Skin of body (tissue), 2 donors: ENCODE data around the gene MPST. TPM values are rescaled to one million over a fixed set of nuclear protein-coding genes. Genes with fewer than 3 reads are reported as not detected.
A peak's percentile ranks its signal among the peaks of the same experiment; 100 is the strongest.

ENCODE experiments used
- DNase-seq: peaks from one replicate; lab custom pipeline; 2025; lab: John Stamatoyannopoulos, UW
- total RNA-seq: library from RNA; depleted of rRNA; stranded (reverse); fragments of >200 nt; gene quantifications from one replicate; pipeline ENCODE4 v1.2.3, GENCODE V29; 2014

MPST gene
- total RNA-seq, 1 donor from 2014 or later, result 39.3 TPM

DNA sequence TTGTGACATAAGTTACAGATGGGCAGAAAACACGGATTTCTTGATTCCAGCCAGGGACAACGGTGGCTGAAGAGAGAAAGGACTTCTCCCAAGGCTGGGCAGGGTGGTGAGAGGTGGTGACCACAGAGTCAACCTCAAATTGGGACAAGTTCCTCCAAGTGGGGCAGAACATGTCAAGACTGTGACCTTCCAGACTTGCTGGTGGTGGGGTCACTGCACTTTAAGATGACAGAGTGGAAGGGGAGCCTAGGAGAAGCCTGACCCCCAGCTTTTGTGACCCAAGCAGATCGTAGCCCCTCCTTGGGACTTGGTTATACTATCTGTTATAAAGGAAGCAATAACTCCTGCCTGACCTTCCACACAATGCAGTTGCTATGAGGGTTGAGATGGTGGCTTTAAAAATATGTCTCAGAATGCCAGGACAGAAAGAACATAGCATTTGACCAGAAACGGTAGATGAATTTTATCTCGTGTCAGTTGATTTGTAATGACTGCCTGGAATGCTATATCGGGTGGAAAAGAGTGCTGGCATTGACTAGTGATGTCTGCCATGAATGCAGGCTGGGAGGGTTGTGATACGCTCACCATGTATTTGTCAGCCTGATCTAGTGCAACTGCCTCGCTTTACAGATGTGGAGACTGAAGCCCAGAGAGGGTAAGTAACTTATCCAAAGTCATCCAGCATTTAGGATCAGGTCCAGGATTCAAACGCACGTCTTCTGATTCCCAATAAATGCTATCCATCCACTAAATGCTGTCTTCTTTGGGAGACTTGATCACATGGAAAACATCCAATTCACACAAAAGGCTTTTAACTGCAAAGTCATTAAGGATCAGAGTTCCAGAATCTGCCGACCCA, 18.6 kb upstream of the MPST start:
- DNase-seq, result no peak

DNA sequence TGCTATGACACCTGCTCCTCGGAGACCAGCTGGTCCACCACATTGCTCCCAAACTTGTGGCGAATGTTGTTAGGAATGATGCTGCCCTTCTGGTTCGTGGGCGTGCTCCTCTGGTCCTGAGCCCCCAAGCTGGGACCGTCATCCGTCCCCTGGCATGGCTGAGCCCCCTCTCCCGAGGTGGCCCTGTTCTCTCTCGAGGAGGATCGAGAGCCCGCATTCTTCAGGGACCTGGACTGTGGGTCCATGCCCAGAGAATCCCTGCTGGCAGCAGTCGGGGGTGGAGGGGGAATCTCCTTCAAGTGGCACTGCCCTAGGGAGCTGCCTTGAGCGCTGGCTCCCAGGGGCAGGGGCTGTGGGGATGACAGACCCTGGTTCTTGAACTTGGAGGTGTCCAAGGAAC, 17.7 kb upstream of the MPST start:
- no peak for DNase-seq

DNA sequence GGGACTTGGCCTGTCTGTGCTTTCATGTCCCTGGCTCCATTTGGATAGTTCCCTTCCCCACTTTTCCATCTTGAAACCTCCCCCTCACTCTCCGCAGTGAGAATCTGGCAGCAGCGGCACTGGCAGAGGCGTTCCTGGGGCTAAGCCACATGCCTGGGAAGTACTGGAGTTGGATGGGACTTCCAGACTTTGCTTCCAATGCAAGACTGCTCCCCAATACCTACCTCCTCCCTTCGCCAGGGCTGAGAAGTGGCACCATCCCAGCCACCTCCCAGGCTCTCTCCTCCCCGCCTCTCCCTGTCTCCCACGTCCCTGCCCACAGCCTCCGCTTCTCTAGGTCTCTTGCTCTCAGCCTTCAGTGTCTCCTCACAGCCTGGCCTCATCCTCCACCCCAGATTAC, 16.9 kb upstream of the MPST start:
- no peak for DNase-seq

DNA sequence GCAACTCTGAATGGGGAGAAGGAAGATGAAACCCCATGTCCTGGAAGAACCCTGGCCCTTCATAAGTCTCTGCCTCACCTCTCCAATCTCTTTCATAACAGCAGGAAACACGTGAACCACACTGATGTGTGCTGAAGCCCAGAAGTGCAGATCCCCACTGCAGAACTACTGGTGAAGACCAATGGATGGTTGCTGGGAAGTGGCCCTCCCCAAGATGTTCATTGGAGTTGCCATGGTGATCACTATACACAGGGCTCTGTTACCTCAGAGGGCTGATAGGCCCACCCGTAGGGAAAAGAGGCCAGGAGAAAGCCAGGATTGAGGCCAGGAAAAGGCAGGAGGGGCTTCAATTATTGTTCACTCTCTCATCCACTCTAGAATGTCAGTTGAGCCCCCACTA, 11.9 kb upstream of the MPST start:
- DNase-seq, result no peak

DNA sequence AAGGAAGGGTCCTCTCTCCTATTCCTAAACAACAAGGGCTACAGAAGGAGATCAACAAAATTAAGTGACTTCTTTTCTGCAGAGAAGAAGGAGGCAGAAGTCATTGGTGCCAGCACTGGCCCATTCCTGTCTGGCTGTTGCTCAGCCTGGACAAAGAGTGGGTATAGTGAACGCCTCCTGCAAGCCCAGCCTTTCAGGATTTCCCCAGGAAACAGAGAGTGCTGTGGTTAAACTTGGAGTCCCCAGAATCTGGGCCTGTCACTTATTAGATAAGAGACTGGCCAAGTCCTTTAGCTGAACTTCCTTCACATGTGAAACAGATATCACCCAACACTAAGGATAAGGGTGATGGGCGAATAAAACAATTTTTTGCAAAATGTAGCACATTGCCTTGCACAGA, 11.2 kb upstream of the MPST start:
- DNase-seq, result no peak

DNA sequence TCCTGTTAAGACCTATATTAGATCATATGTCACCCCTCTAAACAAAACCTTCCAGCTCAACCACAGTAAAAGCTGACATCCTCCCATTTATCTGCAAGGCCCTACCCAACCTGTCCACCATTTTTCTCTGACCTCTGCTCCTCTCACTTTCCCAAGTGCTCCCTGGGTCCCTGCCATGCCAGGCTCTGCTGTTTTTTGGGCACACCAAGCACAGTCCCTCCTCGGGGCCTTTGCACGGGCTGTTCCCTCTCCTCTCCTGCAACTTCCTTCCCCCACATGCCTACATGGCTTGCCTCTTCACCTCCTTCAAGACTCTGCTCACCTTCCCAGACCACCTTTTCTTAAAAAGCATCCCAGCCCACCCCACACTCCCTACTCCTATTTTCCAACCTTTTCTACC, 10.1 kb upstream of the MPST start:
- no peak for DNase-seq

DNA sequence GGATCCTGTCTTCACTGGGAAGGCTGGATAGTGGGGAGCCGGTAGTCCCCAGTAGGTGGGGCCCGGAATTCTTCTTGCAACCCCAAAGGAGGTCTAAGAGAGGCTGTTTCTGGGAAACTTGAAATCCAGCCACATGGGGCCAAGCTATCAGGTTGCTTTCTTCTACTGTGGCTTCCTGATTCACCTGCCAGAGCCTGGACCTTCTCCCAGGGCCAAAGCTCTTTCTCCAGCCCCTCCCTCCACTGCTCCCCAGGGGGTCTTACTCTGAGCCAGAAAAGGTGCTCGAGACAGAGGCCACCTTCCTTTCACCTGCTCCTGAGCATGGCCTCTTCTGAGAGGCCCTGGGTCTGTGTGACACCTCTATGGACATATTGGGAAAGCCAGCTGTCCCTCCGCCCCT, 9.4 kb upstream of the MPST start:
- no peak for DNase-seq

DNA sequence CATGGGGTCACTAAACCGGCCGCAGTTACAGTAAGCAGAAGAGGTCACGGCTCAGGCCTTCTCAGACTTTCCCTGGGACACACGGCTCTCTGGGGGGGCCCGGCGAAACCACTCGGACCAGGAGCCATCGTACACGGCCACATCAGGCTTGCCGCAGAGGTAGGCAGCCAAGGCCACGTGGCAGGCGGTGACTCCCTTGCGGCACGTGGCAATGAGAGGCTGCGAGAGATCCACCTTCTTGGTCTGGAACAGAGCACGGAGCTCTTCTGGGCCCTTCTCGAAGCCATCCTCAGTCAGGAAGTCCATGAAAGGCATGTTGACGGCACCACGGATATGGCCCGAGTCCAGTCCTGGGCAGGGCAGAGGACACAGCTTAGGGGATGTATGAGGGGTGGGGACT, 8.6 kb upstream of the MPST start:
- DNase-seq, result no peak

DNA sequence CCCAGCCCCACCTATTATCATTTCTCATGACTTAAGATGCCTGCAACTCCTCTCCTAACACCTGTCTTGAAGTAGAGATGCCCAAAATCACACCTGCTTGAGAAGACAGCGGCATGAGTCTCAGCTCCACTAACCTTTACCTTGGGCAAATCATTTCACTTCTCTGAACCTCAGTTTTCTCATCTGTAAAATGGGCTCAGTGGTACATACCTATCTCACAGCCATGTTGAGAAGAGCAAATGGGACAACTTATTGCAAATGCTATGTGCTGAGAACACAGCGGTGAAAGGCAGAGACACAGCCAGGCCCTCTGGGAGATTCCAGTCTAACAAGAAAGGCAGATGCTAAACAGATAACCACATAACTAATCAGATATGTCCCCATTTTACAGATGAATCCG, 8.1 kb upstream of the MPST start:
- DNase-seq, result no peak

DNA sequence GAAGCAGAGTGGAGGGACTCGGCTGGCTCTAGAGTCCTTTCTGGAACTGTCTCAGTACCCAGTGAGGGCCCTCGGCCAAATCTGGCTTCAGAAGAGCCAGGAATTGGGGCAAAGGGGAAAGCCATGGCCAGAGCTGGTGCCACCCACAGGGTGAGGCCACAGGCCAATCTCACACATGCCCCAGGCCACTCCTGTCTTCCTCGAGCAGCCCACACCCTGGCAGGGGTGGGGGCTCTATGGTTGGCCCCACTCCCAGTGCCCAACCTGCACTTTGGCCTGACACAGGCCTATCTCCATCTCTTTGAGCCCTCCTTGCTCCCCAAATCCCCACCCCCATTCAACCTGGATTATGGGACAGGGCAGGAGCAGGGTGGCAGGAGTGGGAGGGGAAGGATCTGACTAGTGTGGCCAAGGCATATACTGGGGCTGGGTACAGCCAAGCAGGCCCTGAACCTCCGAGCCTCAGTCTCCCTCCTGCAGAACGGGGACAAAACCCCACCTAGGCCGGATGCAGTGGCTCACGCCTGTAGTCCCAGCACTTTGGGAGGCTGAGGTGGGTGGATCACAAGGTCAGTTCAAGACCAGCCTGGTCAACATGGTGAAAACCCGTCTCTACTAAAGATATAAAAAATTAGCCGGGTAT, 7.2 kb upstream of the MPST start:
- DNase-seq, result no peak

DNA sequence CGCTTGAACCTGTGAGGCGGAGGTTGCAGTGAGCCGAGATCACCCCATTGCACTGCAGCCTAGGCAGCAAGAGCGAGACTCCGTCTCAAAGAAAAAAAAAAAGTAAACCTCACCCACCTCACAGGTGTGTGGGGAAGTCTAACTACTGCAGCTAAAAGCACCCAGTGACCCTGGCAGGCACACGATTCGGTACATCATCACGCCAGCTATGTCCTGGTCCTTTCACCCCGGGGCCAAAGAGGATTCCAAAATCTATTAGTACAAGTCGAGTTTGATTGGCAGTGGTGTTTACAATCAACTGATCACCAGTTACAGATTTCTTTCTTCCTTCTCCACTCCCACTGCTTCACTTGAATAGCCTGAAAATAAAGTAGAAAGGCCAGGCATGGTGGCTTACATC, 6.6 kb upstream of the MPST start:
- DNase-seq, result no peak

DNA sequence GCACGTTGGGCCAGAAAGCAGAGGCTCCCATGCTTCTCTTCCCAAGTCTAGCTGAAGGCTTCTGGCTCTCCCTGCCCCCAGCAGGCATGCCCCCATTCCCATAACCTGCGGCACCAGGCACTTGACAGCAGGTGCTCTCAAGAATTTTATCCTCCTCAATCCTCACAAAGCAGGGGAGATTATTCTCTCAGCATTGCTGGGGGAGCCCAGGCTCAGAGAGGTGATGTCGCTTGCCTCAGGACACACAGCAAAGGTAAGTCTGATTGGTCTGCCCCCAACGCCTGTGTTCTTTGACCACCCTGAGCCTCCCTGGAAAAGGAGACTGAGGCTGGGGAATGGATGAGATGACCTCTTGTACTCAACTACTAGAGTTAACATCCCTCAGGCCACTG, 5.1 kb upstream of the MPST start:
- no peak for DNase-seq

DNA sequence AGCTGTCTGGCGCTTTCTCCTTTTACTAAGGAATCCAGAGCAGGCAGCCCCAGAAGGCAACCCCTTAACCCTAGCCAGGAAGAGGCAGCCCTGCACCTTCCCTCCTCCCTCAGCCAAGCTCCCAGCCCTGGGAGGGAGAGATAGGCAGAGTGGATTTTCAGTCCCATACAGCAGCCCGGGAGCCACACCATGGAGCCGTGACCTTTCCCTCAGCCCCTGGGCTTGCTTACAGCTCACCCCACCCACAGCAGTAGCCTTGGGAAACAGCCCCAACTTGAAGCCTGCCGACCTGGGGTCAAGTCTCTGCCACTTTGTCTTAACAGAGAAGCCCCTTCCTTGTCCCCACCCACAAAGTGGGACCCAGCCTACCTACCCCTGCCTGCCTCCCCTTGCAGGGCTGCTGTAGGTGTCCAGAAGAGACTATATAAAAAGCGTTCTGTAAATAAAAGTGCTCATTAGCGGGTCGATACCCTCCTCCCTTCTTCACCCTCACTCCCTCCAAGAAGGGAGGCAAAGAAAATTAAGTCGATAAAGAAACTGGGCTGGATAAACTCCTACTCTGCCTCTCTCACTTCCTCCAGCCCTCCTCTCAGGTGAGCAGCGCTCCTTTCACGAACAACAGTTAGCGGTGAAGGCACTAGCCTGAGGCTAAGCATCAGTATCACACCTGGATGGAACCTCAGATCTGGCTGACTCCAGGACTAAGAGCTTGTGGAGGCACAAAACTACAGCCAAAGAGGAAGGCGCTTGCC, 4.5 kb upstream of the MPST start:
- DNase-seq, result no peak

DNA sequence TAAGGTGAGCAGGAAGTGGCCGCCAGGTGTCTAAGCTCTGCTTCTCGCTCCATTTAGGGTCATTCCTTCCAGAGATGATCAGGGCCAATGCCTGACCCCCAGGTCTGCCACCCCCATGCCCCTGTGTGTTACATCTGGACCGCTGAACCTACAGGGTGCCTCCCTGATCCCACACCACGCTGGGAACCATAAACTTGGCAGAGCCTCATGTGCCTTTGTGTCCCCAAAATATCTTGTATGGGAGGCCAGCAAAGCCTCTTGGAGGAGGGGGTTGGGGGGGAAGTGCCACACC, 4.0 kb upstream of the MPST start:
- DNase-seq, result no peak

DNA sequence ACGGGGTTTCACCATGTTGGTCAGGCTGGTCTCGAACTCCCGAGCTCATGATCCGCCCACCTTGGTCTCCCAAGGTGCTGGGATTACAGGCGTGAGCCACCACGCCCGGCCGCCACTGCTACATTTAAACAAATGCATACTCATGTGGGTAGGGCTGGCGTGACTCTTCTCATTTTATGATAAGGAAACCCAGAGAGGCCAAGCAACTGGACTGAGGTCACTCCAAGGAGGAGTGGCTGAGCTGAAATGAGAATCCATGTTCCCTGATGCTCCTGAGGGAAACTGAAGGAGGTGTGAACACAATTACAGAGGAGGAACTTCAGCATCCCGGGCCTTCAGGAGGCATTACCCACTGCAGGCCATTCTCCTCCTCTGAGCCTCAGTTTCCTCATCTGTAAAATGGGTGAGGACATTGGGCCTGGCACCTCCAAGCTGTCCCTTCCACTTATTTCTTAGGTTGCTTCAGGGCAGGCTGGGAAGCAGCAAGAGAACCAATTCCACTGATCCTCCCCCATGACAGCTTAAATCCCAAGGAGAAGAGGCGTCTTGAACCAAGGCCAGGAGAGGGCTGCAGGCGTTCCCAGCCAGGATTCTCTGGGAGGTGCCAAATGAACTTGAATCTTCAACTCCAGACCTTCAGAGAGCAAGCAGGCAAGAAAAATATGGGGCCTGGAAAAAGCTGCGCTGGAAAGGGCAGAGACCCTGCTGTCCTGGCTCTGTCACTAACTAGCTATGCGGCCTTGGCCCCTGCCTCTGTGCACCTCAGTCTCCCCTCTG, 3.2 kb upstream of the MPST start:
- DNase-seq, result no peak

DNA sequence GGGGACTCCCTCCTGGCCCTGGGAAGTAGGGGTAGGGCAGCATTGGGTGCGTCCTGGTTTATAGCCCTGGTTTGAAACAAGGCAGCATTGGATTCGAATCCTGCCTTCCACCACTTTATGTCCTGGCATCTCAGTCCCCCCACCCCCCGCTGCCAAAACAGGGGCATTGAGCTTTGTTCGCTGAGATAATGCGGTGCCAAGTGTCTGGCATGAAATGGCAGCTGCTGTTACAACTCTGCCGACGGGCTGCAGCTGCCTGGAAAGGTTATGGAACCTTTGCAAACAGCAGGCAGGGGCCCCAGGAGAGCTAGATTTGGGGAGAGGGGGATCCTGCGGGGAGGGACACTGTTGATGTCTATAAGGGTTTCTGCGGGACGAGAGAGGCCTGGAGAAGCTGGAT, 2.2 kb upstream of the MPST start:
- no peak for DNase-seq

DNA sequence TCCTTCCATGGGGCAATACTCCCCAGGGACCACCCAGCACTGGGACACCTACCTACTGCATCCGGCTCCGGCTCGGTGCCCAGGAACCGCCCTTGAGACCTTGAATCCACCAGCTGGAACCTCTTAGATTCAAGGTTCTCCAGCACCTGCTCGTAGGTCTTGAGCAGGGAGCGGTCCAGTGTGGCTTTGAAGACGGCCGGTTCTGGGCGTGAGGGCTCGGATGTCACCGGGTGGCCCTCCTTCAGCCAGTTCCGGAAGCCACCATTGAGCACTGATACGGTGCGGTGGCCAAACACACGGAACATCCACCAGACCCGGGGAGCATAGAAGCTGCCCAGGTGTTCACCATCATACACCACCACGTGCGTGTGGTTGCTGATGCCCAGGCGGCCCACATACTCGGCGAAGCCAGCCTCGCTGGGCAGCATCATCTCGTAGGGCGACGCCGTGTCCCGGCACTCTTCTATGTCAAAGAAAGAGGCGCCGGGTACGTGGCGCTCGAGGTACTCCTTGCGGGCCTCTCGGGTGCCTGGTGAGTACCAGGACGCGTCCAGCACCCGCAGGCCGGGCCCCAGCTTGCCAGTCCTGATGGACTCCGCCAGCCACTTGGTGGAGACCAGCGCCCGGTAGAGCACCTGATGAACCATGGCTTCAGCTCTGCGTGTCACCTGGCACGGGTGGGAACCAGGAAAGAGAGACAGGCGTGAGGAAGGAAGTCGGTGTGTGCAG, 1.3 kb upstream of the MPST start:
- DNase-seq, result no peak

DNA sequence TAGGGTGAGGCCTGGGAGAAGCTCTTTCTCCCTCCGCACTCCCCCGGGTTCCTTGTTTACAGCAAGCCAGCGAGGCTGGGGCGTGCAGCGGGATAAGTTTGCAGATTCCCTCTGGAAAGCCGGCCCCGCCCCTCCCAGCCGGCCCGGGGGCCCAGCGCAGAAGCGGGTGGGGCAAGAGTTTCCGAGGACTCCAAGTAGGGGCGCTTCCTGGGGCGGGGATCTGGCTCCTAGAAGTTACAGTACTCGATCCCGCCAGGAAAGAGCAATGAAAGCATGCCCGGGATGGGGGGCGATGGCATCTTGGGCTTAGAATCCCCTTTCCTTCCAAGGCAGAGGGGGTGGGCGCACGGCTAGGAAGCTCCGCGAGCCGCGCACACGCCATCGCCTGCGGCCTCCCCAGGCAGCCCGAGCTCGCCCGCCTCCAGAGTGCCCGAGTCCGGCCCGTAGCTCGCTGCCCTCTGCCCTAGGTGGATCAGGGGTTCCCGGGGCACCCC, 680 bp upstream of the MPST start:
- DNase-seq, result peak; percentile 72

DNA sequence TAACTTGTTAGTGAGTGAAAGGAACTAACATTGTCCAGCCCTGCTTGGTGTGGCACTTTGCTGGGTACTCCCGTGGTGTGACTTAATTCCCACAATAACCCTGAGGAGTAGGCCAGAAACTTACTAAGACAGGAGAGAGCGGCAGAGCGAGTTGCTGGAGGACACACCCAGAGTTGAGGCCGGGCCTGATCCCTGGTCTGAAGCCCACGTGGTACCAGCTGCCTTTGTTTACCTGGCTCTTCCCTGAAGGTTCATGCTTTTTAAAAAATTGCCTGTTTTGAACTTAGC, 594 bp downstream of the MPST start:
- peak; percentile 35 for DNase-seq

DNA sequence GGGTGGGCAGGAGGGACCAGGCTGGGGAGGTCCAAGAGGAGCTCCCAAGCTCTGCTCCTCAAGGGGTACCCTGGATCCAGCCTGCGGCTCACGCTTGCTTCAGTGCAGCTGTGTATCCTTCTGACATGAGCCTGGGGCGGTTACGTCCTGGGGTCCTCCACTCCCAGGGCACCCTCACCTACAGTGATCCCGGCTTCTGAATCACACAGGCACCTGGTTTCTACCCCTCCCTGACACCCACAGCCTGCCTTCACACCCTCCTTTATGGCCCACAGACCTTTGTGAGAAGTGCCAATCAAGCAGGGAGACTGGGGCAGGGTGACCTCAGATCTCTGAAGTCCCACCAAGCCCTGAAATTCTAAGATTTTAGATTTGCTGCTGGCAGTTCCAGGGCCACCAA, 1.5 kb downstream of the MPST start:
- no peak for DNase-seq

DNA sequence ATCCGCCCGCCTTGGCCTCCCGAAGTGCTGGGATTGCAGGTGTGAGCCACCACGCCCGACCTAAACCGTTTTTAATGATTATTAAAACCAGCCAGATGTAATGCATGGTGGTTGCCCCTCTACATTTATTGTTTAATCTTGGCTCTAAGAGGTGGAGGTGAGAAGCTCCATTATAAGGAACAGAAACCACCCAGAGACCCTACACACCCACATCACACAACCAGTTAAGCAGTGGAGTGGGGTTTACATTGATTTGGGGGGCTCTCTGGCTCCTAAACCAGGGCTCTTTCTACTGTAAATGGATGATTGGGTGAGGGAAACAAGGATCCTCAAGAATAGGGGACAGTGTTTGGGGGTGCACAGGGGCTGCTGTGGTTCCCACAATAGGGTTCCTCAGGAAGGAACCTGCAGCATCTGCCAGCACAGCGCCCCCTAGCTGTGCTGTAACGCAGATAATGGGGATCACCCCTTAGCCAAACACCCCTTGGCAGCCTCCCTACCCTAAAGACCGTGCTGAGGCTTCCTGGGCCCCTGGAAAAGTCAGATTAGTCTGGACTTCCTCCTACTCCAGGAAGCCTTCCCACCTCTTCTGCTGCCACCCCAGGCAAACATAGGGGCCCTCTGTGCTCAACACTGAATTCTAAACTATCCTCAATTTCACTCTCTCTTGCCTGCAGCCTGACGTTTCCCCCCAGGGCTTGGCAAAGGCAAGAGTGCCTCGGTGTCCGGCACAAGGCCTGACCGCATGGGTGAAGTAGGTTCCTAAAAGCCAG, 2.4 kb downstream of the MPST start:
- DNase-seq, result no peak
